HepG2 (cell line): ENCODE data around the gene FRMD4A. TPM values are rescaled to one million over a fixed set of nuclear protein-coding genes. Genes with fewer than 3 reads are reported as not detected.

Experiments used
- ATF1 ChIP-seq: IDR thresholded peaks from 2 replicates; pipeline ENCODE4 v1.6.1; 2016; ENCODE audit warnings: mild to moderate bottlenecking, control low read depth
- CHD4 ChIP-seq: fragments of 200-600 bp; sonication (generic); IDR thresholded peaks from 2 replicates; pipeline ENCODE4 v1.7.0; 2017; ENCODE audit warnings: mild to moderate bottlenecking, low read length, borderline replicate concordance
- NRL ChIP-seq: sonication (generic); formaldehyde crosslinking; IDR thresholded peaks from 2 replicates; pipeline ENCODE4 v1.5.0; 2020; ENCODE audit warnings: missing genetic modification reagents, mild to moderate bottlenecking, moderate library complexity, borderline replicate concordance
- PHB2 ChIP-seq: fragments of 450-650 bp; IDR thresholded peaks from 2 replicates; pipeline ENCODE4 v1.6.1; 2018; ENCODE audit not compliant: partially characterized antibody
- SNAPC4 ChIP-seq: sonication (generic); formaldehyde crosslinking; IDR thresholded peaks from 2 replicates; pipeline ENCODE4 v1.4.0; 2020; ENCODE audit warnings: mild to moderate bottlenecking, missing genetic modification reagents
- ZNF251 ChIP-seq: sonication (generic); formaldehyde crosslinking; IDR thresholded peaks from 2 replicates; pipeline ENCODE4 v1.9.0; 2021; ENCODE audit warnings: mild to moderate bottlenecking, missing genetic modification reagents
- ZNF407 ChIP-seq: sonication (generic); formaldehyde crosslinking; IDR thresholded peaks from one replicate; pipeline ENCODE4 v1.5.1; 2020; ENCODE audit warnings: mild to moderate bottlenecking, missing genetic modification reagents; ENCODE audit errors: not compliant biosample characterization
- polyA plus RNA-seq, 8 experiments: library from polyadenylated mRNA; depleted of rRNA in 3 of 8; stranded (reverse) in 7 of 8; unstranded in 1 of 8; fragments of >200 nt; fragmentation: Illumina TruSeq in 4 of 8; extraction: Trizol in 4 of 8; gene quantifications; 2 replicates each; pipeline versions ENCODE4 v1.2.1 to v1.2.3, GENCODE V29; 2011 to 2016; ENCODE audit warnings: low read depth in 4 of 8, missing spikeins in 1 of 8, mixed read lengths in 1 of 8; ENCODE audit not compliant: insufficient read depth in 1 of 8
- total RNA-seq, 5 experiments: library from RNA; depleted of rRNA; stranded (reverse); fragments of >200 nt; fragmentation: Illumina TruSeq; extraction: Trizol; gene quantifications; 2 replicates each; pipeline ENCODE4 v1.2.3, GENCODE V29; 2016; ENCODE audit warnings: low read depth in 1 of 5

FRMD4A gene
- total and polyA plus RNA-seq, 2 of the 13 experiments (the other 11 are each of a cell fraction or from before 2014, with no cell fraction given) = 0.09 to 0.26 TPM

GRCh38 chr10:13730306-13730652 is 600.4 kb downstream of the FRMD4A start (continued):
- TF ChIP-seq ZNF407 (CRISPR knock-in tag) (no peak), ZNF251 (CRISPR knock-in tag) (no peak), NRL (CRISPR knock-in tag) (no peak), ATF1 (no peak), CHD4 (no peak), SNAPC4 (no peak), PHB2 (no peak)
